Fibroblast of pulmonary artery (primary cell): ENCODE results near the gene KLK11.
"Not testable (repeated sequence)": the region's sequence is repeated elsewhere in the genome, so short reads cannot be mapped to it uniquely, and the experiment has no call there.

Experiments used
- DNase-seq: peaks from one replicate; pipeline ENCODE4 v3.0.0-alpha.2; 2010; ENCODE audit warnings: low read depth
- H3K4me3 ChIP-seq: replicated peaks from 2 replicates; pipeline ENCODE4 v1.5.1; 2011; ENCODE audit warnings: low read depth, mild to moderate bottlenecking, control low read depth, low read length, moderate library complexity
- CTCF ChIP-seq: IDR thresholded peaks from 2 replicates; pipeline ENCODE4 v1.5.1; 2011; ENCODE audit warnings: mild to moderate bottlenecking, control low read depth, low read length, inconsistent platforms; ENCODE audit errors: missing control alignments

Gene KLK11

DNA sequence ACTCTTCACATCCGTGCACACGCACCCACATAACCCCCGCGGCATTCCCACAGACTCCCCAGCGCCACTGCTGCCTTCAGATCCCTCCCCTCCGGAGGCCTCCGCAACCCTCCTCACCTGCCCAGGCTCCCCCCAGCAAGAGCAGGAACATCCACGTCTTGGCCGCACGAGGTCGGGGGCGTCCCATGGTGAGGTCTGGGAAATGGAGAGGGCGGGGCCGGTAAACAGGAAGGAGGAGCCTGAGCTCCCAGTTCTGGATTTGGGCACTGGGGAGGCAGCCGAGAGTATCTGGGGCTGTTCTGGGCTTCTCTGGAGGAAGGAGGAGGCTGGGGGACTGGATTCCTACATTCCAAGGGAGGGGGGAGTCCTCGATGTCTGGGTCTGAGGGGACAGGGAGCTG is 25.4 kb downstream of the KLK11 start:
- no peak overlapping the region for H3K4me3 ChIP-seq
- no peak for TF ChIP-seq CTCF
- no peak for DNase-seq

- TF ChIP-seq CTCF = no peak
- no peak for DNase-seq
- H3K4me3 ChIP-seq = no peak overlapping the region
These were observed 26.0 kb downstream of the KLK11 start for GRCh38 chr19:51000426-51000825.

GRCh38 chr19:50998686-50999085 is 27.7 kb downstream of the KLK11 start:
- no peak for TF ChIP-seq CTCF

DNA sequence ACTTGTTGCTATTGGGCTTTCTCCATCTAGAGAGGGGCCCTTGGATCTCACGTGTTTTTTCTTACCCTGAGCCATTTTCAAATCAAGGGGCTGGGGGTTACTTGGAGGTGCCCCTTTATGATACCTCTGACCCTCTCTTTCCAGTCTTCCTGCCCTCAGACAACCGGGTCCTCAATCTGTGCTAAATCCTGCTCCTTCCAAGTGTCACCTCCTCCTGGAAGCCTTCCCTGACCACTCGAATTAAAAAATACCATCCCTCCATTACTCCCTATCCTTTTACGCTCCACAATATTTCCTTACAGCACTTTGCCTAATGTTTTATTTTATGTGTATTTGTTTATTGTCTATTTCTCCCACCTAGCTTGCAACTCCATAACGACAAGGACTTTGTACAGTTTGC is 28.4 kb downstream of the KLK11 start:
- DNase-seq = no peak
- no peak for TF ChIP-seq CTCF
- no peak overlapping the region for H3K4me3 ChIP-seq

More at GRCh38 chr19:50998686-50999085, 27.7 kb downstream of the KLK11 start:
- no peak overlapping the region for H3K4me3 ChIP-seq
- DNase-seq = no peak

DNA sequence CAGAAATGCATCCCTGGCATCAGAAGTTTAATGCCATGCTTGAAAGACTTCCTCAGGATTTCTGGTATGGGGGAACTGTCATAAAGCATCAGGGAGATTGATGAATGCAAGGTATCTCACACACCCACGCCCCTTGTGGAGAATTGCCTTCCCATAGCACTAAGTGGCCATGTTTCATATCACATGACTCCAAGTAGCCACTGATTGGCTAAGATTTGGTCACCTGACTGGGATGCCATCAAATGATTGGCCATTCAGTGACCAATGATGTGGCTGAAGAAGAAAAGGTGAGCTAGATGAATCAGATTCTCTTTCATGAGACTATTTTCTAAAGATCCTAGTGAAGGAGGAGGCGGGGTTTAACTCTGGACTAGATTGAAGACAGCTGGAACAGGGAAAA is 32.3 kb downstream of the KLK11 start:
- no peak for TF ChIP-seq CTCF
- DNase-seq = no peak
- H3K4me3 ChIP-seq = no peak overlapping the region

DNA sequence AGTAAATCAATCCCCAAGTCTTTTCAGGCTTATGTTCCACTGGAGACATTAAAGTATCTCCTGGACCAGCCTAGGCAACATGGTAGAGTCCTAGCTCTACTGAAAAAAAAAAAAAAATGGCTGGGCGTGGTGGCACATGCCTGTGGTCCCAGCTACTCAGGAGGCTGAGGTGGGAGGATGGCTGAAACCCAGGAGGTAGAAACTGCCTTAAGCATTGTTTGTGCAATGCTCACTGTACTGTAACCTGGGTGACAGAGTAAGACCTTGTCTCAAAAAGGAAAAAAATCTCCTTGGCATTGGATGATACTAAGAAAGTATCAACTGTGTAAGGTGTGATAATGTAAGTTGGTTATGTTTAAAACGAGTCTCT is 33.8 kb downstream of the KLK11 start:
- DNase-seq = no peak
- TF ChIP-seq CTCF = no peak
- no peak overlapping the region for H3K4me3 ChIP-seq

DNA sequence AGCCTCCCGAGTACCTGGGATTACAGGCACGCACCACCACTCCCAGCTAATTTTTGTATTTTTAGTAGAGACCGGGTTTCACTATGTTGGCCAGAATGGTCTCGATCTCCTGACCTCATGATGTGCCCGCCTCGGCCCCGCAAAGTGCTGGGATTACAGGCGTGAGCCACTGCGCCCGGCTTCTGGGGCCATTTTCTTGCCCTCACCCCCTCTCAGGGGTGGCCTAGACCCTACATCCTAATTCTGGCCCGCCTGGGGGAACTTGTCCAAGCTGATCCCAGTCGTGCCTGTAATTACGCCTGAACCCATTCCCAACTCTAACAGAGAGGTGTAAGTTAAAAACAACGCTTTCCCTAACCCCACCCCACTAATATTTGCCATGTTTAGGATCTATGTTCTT is 42.0 kb downstream of the KLK11 start:
- H3K4me3 ChIP-seq, DNase-seq: not testable (repeated sequence)

GRCh38 chr19:50983625-50984292 is 42.7 kb downstream of the KLK11 start, which contains the start of gene KLK7:
Gene KLK7, minus strand, starts transcription at chr19:50983917. Its CDS starts 1,518 bp downstream, at chr19:50982399.
- no peak within 1 kb of the TSS for H3K4me3 ChIP-seq
- DNase-seq = no peak
- TF ChIP-seq CTCF = no peak
